IPS DF 6.9 (cell line): ENCODE results near the gene EID2.

Experiments
- DNase-seq: peaks from one replicate; pipeline ENCODE4 v3.0.0-alpha.2; 2013; ENCODE audit warnings: low read depth, low spot score
- H3K27ac ChIP-seq: one replicate; pipeline ENCODE4 v1.5.1; 2013; ENCODE audit warnings: low read length, control low read depth
- H3K27me3 ChIP-seq: 2 replicates; pipeline ENCODE4 v1.6.1; 2013; ENCODE audit warnings: mild to moderate bottlenecking, low read length; ENCODE audit not compliant: control insufficient read depth, insufficient read depth
- H3K36me3 ChIP-seq: 2 replicates; pipeline ENCODE4 v1.6.1; 2013; ENCODE audit warnings: low read length; ENCODE audit not compliant: control insufficient read depth, insufficient read depth
- H3K4me1 ChIP-seq: 2 replicates; pipeline ENCODE4 v1.6.1; 2013; ENCODE audit warnings: low read length; ENCODE audit not compliant: control insufficient read depth, insufficient read depth
- H3K4me3 ChIP-seq: 2 replicates; pipeline ENCODE4 v1.5.1; 2013; ENCODE audit warnings: mild to moderate bottlenecking, low read length
- H3K9me3 ChIP-seq: 2 replicates; pipeline ENCODE4 v1.6.1; 2013; ENCODE audit warnings: low read length, inconsistent platforms; ENCODE audit not compliant: control insufficient read depth, insufficient read depth
- WGBS: extraction: QIAGEN DNeasy Blood & Tissue Kit; methylation state at CpG from one replicate; pipeline ENCODE4 v1.1.7; 2013; ENCODE audit warnings: mixed read lengths, missing lambda C conversion rate; ENCODE audit not compliant: insufficient read length, insufficient coverage; 5-methylcytosine and 5-hydroxymethylcytosine counted together

EID2 gene

GRCh38 chr19:39502640-39503417 lies 37.1 kb downstream of the EID2 start:
- H3K27me3 ChIP-seq = peaks cover 28% of the 10 kb centered on the region
- WGBS = no CpG with 5 or more reads among the region's 69 CpGs
- DNase-seq = no peak

GRCh38 chr19:39501340-39501739 lies 38.6 kb downstream of the EID2 start:
- no peak overlapping the region for H3K4me3 ChIP-seq
- no peak for DNase-seq
- no peaks in the 10 kb centered on the region for H3K36me3 ChIP-seq
- peaks cover 19% of the 10 kb centered on the region for H3K27me3 ChIP-seq
- H3K9me3 ChIP-seq = no peaks in the 10 kb centered on the region
- H3K27ac ChIP-seq = no peak overlapping the region
- H3K4me1 ChIP-seq = peaks cover 3% of the 10 kb centered on the region; the same call in 1 of the 2 replicates
- WGBS = no CpG with 5 or more reads among the region's 5 CpGs

More at GRCh38 chr19:39502640-39503417, 37.1 kb downstream of the EID2 start:
- Histone ChIP-seq H3K36me3 (no peaks in the 10 kb centered on the region), H3K9me3 (no peaks in the 10 kb centered on the region), H3K4me3 (no peak overlapping the region), H3K4me1 (peaks cover 3% of the 10 kb centered on the region; the same call in 1 of the 2 replicates), H3K27ac (no peak overlapping the region)

GRCh38 chr19:39500543-39500942 lies 39.4 kb downstream of the EID2 start:
- no CpG with 5 or more reads among the region's 4 CpGs for WGBS
- H3K27me3 ChIP-seq = peaks cover 18% of the 10 kb centered on the region

DNA sequence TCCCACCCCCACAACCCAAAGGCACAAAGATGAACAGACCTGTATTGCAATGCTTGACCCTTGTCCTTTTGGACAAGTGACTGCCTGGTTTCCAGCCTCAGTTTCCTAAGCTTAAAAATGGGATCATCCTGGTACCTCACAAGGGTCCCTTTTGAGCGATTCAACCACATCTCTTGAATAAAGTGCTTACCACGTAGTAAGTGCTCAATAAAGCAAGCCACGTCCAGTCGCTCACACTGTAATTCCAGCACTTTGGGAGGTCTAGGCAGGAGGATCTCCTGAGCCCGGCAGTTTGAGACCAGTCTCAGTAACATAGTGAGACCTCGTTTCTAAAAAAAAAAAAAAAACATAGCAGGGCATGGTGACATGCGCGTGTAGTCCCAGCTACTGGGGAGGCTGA lies 40.0 kb downstream of the EID2 start:
- Histone ChIP-seq H3K4me3 (no peak overlapping the region), H3K9me3 (no peaks in the 10 kb centered on the region; the same call in 1 of the 2 replicates), H3K36me3 (no peaks in the 10 kb centered on the region), H3K27me3 (peaks cover 15% of the 10 kb centered on the region), H3K27ac (no peak overlapping the region), H3K4me1 (peaks cover 3% of the 10 kb centered on the region; the same call in 1 of the 2 replicates)
- no peak for DNase-seq
- no CpG with 5 or more reads among the region's 8 CpGs for WGBS

More at GRCh38 chr19:39500543-39500942, 39.4 kb downstream of the EID2 start:
- no peaks in the 10 kb centered on the region for H3K36me3 ChIP-seq
- no peak overlapping the region for H3K27ac ChIP-seq
- H3K4me1 ChIP-seq = peaks cover 3% of the 10 kb centered on the region; the same call in 1 of the 2 replicates
- no peak overlapping the region for H3K4me3 ChIP-seq
- DNase-seq = no peak
- H3K9me3 ChIP-seq = no peaks in the 10 kb centered on the region; the same call in 1 of the 2 replicates

- DNase-seq = no peak
- H3K4me1 ChIP-seq = peaks cover 3% of the 10 kb centered on the region; the same call in 1 of the 2 replicates
- no CpG with 5 or more reads among the region's 60 CpGs for WGBS
- no peaks in the 10 kb centered on the region for H3K36me3 ChIP-seq
- no peak within 1 kb of the TSS for H3K27ac ChIP-seq
- H3K27me3 ChIP-seq = peaks cover 15% of the 10 kb centered on the region
- H3K9me3 ChIP-seq = no peaks in the 10 kb centered on the region; the same call in 1 of the 2 replicates
- peak within 1 kb of the TSS; percentile 64; the same call in 1 of the 2 replicates for H3K4me3 ChIP-seq
Observed at GRCh38 chr19:39498798-39499642, 40.9 kb downstream of the EID2 start, which contains the start of gene DLL3. Gene DLL3, plus strand, starts transcription at chr19:39498947. Its CDS starts 28 bp downstream, at chr19:39498975.

DNA sequence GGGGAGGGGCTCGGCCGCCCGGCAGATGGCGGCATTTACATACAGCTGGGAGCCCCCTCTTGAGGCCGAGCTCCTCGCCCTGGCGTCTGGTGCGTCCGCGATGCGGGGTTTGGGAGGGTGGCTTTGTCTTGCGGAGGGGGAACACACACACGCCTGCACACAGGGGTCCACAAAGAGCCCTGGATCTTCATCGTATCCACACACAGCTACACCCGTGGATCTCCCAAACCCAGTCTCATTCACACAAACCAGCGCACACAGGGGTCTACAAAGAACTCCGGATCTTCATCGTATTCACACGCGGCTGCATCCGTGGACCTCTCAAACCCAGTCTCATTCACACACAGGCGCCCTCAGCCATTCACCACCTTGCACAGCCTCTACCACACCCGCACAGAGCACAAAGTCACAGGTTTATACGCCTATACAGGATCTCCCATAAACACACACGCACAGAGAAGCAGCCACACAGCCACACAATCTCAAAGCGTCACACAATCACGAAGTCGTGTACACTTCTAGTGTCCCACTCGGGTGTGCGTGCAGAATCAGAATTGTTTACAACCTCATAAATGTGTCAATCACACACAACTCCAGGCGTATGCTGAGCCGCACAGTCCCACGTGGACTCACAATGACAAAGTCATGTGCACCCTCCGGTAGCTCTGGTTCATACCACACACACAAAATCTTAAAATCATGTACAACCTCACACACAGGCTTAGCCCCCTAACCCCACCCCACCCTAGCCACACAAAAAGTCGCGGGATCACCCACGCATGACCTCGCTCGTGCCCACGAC lies 41.8 kb downstream of the EID2 start:
- H3K27ac ChIP-seq = no peak overlapping the region

DNA sequence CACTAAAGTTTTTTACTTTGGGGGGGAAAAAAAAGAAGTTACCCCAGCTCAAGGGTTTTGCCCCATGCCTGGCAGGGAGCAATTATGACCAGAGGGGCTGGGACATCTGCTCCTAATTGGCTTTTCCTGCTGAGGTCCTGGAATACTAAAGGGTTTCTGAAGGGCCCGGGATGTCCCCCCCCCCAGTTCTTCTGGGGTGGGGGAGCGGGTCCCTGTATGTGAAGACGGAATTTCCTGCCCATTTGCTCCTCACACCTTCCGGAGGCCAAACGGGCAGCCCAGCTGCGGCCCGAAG lies 42.3 kb downstream of the EID2 start:
- Histone ChIP-seq H3K36me3 (no peaks in the 10 kb centered on the region), H3K9me3 (no peaks in the 10 kb centered on the region; the same call in 1 of the 2 replicates), H3K27me3 (peaks cover 13% of the 10 kb centered on the region), H3K4me3 (no peak overlapping the region; the same call in 1 of the 2 replicates), H3K4me1 (peaks cover 3% of the 10 kb centered on the region; the same call in 1 of the 2 replicates), H3K27ac (no peak overlapping the region)
- DNase-seq = no peak
- WGBS = no CpG with 5 or more reads among the region's 7 CpGs

More for the DNA sequence above, 41.8 kb downstream of the EID2 start:
- Histone ChIP-seq H3K27me3 (peaks cover 15% of the 10 kb centered on the region), H3K4me1 (peaks cover 3% of the 10 kb centered on the region; the same call in 1 of the 2 replicates), H3K9me3 (no peaks in the 10 kb centered on the region; the same call in 1 of the 2 replicates), H3K4me3 (peak overlapping the region; percentile 64; the same call in 1 of the 2 replicates), H3K36me3 (no peaks in the 10 kb centered on the region)
- no peak for DNase-seq
- no CpG with 5 or more reads among the region's 40 CpGs for WGBS

DNA sequence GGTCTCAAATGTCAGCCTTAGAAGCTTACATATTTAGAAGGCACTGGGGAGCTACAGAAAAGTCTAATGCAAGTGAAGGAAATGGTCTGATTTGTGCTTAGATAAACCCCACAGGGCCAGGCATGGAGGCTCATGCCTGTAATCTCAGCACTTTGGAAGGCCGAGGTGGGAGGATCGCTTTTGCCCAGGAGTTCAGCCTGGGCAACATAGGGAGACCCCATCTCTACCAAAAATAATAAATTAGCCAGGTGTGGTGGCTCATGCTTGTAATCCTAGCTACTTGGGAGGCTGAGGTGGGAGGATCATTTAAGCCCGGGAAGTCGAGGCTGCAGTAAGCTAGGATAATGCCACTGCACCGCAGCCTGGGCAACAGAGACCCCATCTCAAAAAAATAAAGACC lies 43.9 kb downstream of the EID2 start:
- no peak overlapping the region for H3K4me3 ChIP-seq
- H3K4me1 ChIP-seq = peaks cover 3% of the 10 kb centered on the region; the same call in 1 of the 2 replicates
- DNase-seq = no peak
- H3K36me3 ChIP-seq = 0 out of 2 replicates have a peak, but pooled peaks cover 2% of the 10 kb centered on the region
- H3K9me3 ChIP-seq = no peaks in the 10 kb centered on the region; the same call in 1 of the 2 replicates
- no CpG with 5 or more reads among the region's 5 CpGs for WGBS
- no peak overlapping the region for H3K27ac ChIP-seq
- H3K27me3 ChIP-seq = peaks cover 13% of the 10 kb centered on the region

GRCh38 chr19:39494661-39495060 lies 45.3 kb downstream of the EID2 start:
- Histone ChIP-seq H3K27me3 (peaks cover 10% of the 10 kb centered on the region), H3K4me1 (peaks cover 3% of the 10 kb centered on the region; the same call in 1 of the 2 replicates), H3K36me3 (0 out of 2 replicates have a peak, but pooled peaks cover 2% of the 10 kb centered on the region), H3K27ac (no peak overlapping the region), H3K4me3 (no peak overlapping the region), H3K9me3 (no peaks in the 10 kb centered on the region; the same call in 1 of the 2 replicates)
- DNase-seq = no peak
- no CpG with 5 or more reads among the region's 5 CpGs for WGBS
